H1 (cell line): Measurements from ENCODE around the gene MORN5. TPM values are rescaled to one million over a fixed set of nuclear protein-coding genes. Genes with fewer than 3 reads are reported as not detected.

Experiments used
- CTCF ChIA-PET: fragments of 300-600 bp; sonication (Branson Sonifier 250); formaldehyde crosslinking; loops from one replicate; lab custom pipeline; 2021; ENCODE audit not compliant: partially characterized antibody; lab: Charles Lee
- POLR2A ChIA-PET: fragments of 300-600 bp; sonication (Branson Sonifier 250); formaldehyde crosslinking; loops from one replicate; lab custom pipeline; 2021; ENCODE audit warnings: inconsistent platforms; ENCODE audit not compliant: partially characterized antibody; lab: Charles Lee
- DNase-seq, 2 experiments: peaks; one replicate each; pipeline versions ENCODE4 v3.0.0 to v3.0.0-alpha.2; 2010 to 2022; ENCODE audit warnings: low spot score in 2 of 2, low read depth in 1 of 2, mixed read lengths in 1 of 2
- FAIRE-seq: peaks from 2 replicates; lab custom pipeline; 2011; peaks lifted over from hg19 to GRCh38; lab: Jason Lieb, UNC
- H2AFZ ChIP-seq: 2 replicates; pipeline ENCODE4 v1.8.1; 2012; ENCODE audit warnings: low read length, inconsistent platforms
- H2AK5ac ChIP-seq: 2 replicates; pipeline ENCODE4 v1.6.1; 2013; ENCODE audit warnings: low read depth, low read length
- H2BK120ac ChIP-seq: replicated peaks from 2 replicates; pipeline ENCODE3; 2013; ENCODE audit warnings: low read depth, low read length, inconsistent platforms
- H2BK12ac ChIP-seq: 2 replicates; pipeline ENCODE4 v1.6.1; 2013; ENCODE audit warnings: low read depth, low read length
- H2BK15ac ChIP-seq: 2 replicates; pipeline ENCODE4 v1.6.1; 2013; ENCODE audit warnings: low read length
- H2BK20ac ChIP-seq: 2 replicates; pipeline ENCODE4 v1.6.1; 2013; ENCODE audit warnings: low read length
- H2BK5ac ChIP-seq: 2 replicates; pipeline ENCODE4 v1.6.1; 2013; ENCODE audit warnings: low read depth, low read length
- H3K14ac ChIP-seq: 2 replicates; pipeline ENCODE4 v1.6.1; 2013; ENCODE audit warnings: inconsistent platforms; ENCODE audit not compliant: insufficient read length
- H3K18ac ChIP-seq: 2 replicates; pipeline ENCODE4 v1.6.1; 2013; ENCODE audit warnings: low read length; ENCODE audit errors: extremely low read depth
- H3K23ac ChIP-seq: 2 replicates; pipeline ENCODE4 v1.6.1; 2013; ENCODE audit warnings: inconsistent platforms; ENCODE audit not compliant: insufficient read length
- H3K23me2 ChIP-seq: 2 replicates; pipeline ENCODE4 v1.6.1; 2013; ENCODE audit warnings: low read depth, low read length
- H3K27ac ChIP-seq: 2 replicates; pipeline ENCODE4 v1.6.1; 2011; ENCODE audit warnings: low read depth, low read length, inconsistent platforms
- H3K27me3 ChIP-seq, 4 experiments: replicated peaks in 1 of 4; 1 replicate in 1 of 4; 2 replicates in 3 of 4; pipeline versions ENCODE4 v1.6.1 to v1.8.1; 2011 to 2013; ENCODE audit warnings: low read length in 3 of 4, mild to moderate bottlenecking in 3 of 4, inconsistent platforms in 2 of 4, mixed read lengths in 2 of 4, moderate library complexity in 1 of 4; ENCODE audit not compliant: control insufficient read depth in 3 of 4, insufficient read depth in 3 of 4; ENCODE audit errors: extremely low read depth in 1 of 4
- H3K36me3 ChIP-seq, 4 experiments: 2 replicates each; pipeline versions ENCODE4 v1.6.1 to v1.8.1; 2011 to 2013; ENCODE audit warnings: mild to moderate bottlenecking in 4 of 4, low read length in 3 of 4, moderate library complexity in 2 of 4, control low read depth in 1 of 4, inconsistent platforms in 1 of 4; ENCODE audit not compliant: insufficient read depth in 4 of 4, control insufficient read depth in 2 of 4
- H3K4ac ChIP-seq: replicated peaks from 2 replicates; pipeline ENCODE3; 2013; ENCODE audit warnings: low read length, low read depth, mixed read lengths, inconsistent platforms; ENCODE audit not compliant: insufficient read length
- H3K4me1 ChIP-seq, 4 experiments: replicated peaks in 1 of 4; 1 replicate in 1 of 4; 2 replicates in 3 of 4; pipeline versions ENCODE4 v1.6.1 to v1.8.1; 2011 to 2013; ENCODE audit warnings: low read length in 3 of 4, inconsistent platforms in 2 of 4, mixed read lengths in 1 of 4; ENCODE audit not compliant: insufficient read depth in 4 of 4, control insufficient read depth in 3 of 4
- H3K4me2 ChIP-seq, 2 experiments: 2 replicates each; pipeline versions ENCODE4 v1.6.1 to v1.8.1; 2011 to 2013; ENCODE audit warnings: low read depth in 2 of 2, low read length in 2 of 2, control low read depth in 1 of 2, inconsistent platforms in 1 of 2, mild to moderate bottlenecking in 1 of 2; ENCODE audit not compliant: insufficient read depth in 1 of 2
- H3K4me3 ChIP-seq, 4 experiments: fragments of 200-600, 300-600 bp in 1 of 4; sonication (generic), shearing (Covaris generic), sonication (Bioruptor Twin) in 1 of 4; 2 replicates each; pipeline versions ENCODE4 v1.5.1 to v1.8.1; 2011 to 2016; ENCODE audit warnings: low read length in 4 of 4, low read depth in 3 of 4, control low read depth in 2 of 4, inconsistent platforms in 2 of 4, mild to moderate bottlenecking in 2 of 4, mixed read lengths in 1 of 4, moderate library complexity in 1 of 4; ENCODE audit not compliant: insufficient read depth in 2 of 4; ENCODE audit errors: extremely low read depth in 1 of 4
- H3K56ac ChIP-seq: replicated peaks from 2 replicates; pipeline ENCODE3; 2013; ENCODE audit warnings: low read depth, mild to moderate bottlenecking, mixed read lengths, low read length, inconsistent platforms; ENCODE audit not compliant: insufficient read length
- H3K79me1 ChIP-seq: 2 replicates; pipeline ENCODE4 v1.6.1; 2013; ENCODE audit warnings: low read depth, low read length, control low read depth
- H3K79me2 ChIP-seq, 2 experiments: 2 replicates each; pipeline versions ENCODE4 v1.6.1 to v1.8.1; 2012 to 2013; ENCODE audit warnings: low read length in 2 of 2, mild to moderate bottlenecking in 2 of 2, inconsistent platforms in 1 of 2; ENCODE audit not compliant: insufficient read depth in 2 of 2, control insufficient read depth in 1 of 2
- H3K9ac ChIP-seq, 4 experiments: replicated peaks in 1 of 4; 1 replicate in 1 of 4; 2 replicates in 3 of 4; pipeline versions ENCODE4 v1.6.1 to v1.8.1; 2011 to 2013; ENCODE audit warnings: low read depth in 3 of 4, low read length in 3 of 4, control low read depth in 2 of 4, mild to moderate bottlenecking in 2 of 4, moderate library complexity in 2 of 4, inconsistent platforms in 1 of 4; ENCODE audit errors: extremely low read depth in 1 of 4
- H3K9me3 ChIP-seq, 2 experiments: 2 replicates each; pipeline versions ENCODE4 v1.6.1 to v1.8.1; 2012 to 2013; ENCODE audit warnings: mild to moderate bottlenecking in 2 of 2, moderate library complexity in 2 of 2, control low read depth in 1 of 2, inconsistent platforms in 1 of 2, low read depth in 1 of 2, low read length in 1 of 2, mixed read lengths in 1 of 2; ENCODE audit not compliant: insufficient read depth in 2 of 2
- H4K20me1 ChIP-seq, 2 experiments: replicated peaks in 1 of 2; 2 replicates each; pipeline versions ENCODE3 to v1.8.1; 2011 to 2013; ENCODE audit warnings: inconsistent platforms in 2 of 2, low read length in 2 of 2, mild to moderate bottlenecking in 1 of 2; ENCODE audit not compliant: insufficient read depth in 2 of 2, control insufficient read depth in 1 of 2
- H4K5ac ChIP-seq: 2 replicates; pipeline ENCODE4 v1.6.1; 2013; ENCODE audit warnings: low read length, low read depth, mixed read lengths, inconsistent platforms; ENCODE audit not compliant: insufficient read length
- H4K8ac ChIP-seq: 2 replicates; pipeline ENCODE4 v1.8.0; 2013; ENCODE audit warnings: mild to moderate bottlenecking, moderate library complexity, low read length, inconsistent platforms; ENCODE audit not compliant: insufficient read depth; ENCODE audit errors: extremely low read depth
- H4K91ac ChIP-seq: replicated peaks from 2 replicates; pipeline ENCODE3; 2013; ENCODE audit warnings: low read length, mixed read lengths, inconsistent platforms; ENCODE audit not compliant: insufficient read length
- BRCA1 ChIP-seq: IDR thresholded peaks from 2 replicates; pipeline ENCODE4 v1.6.1; 2012; ENCODE audit warnings: low read depth, low read length, improper control_type of control experiment
- CEBPB ChIP-seq: IDR thresholded peaks from 2 replicates; pipeline ENCODE4 v1.6.1; 2012; ENCODE audit warnings: low read depth, low read length
- KDM1A ChIP-seq: fragments of 200-600, 300-600 bp; sonication (generic); IDR thresholded peaks from 2 replicates; pipeline ENCODE4 v1.7.1; 2016; ENCODE audit warnings: mild to moderate bottlenecking, low read length, borderline replicate concordance
- PHF8 ChIP-seq: fragments of 200-600 bp; sonication (generic); conservative IDR thresholded peaks from 2 replicates; pipeline ENCODE4 v1.7.1; 2012; ENCODE audit warnings: low read depth, mild to moderate bottlenecking, inconsistent platforms, low read length, moderate library complexity
- RFX5 ChIP-seq: IDR thresholded peaks from 2 replicates; pipeline ENCODE4 v1.6.1; 2011; ENCODE audit warnings: low read depth, low read length, improper control_type of control experiment, borderline replicate concordance
- SIN3A ChIP-seq, 2 experiments: IDR thresholded peaks in 1 of 2; conservative IDR thresholded peaks in 1 of 2; 2 replicates each; pipeline ENCODE4 v1.6.1; 2011 to 2012; ENCODE audit warnings: low read length in 2 of 2, improper control_type of control experiment in 1 of 2, low read depth in 1 of 2, mild to moderate bottlenecking in 1 of 2
- TAF7 ChIP-seq: optimal IDR thresholded peaks from 2 replicates; pipeline ENCODE3; 2011; ENCODE audit warnings: low read depth, mild to moderate bottlenecking, inconsistent platforms, low read length, moderate library complexity, borderline replicate concordance
- YY1 ChIP-seq: IDR thresholded peaks from 2 replicates; pipeline ENCODE4 v1.6.1; 2011; ENCODE audit warnings: low read depth, mild to moderate bottlenecking, low read length
- ZNF274 ChIP-seq: IDR thresholded peaks from 2 replicates; pipeline ENCODE4 v1.7.0; 2012; ENCODE audit warnings: low read length, borderline replicate concordance; ENCODE audit errors: extremely low read depth
- WGBS, 2 experiments: shearing (Covaris generic) in 1 of 2; methylation state at CpG; one replicate each; pipeline versions ENCODE4 v1.1.6 to v1.1.7; 2013 to 2015; ENCODE audit warnings: low lambda C conversion rate in 2 of 2, mixed read lengths in 2 of 2, inconsistent platforms in 1 of 2, low coverage in 1 of 2, missing lambda C conversion rate in 1 of 2; ENCODE audit not compliant: insufficient replicate concordance in 2 of 2, insufficient coverage in 1 of 2, insufficient read length in 1 of 2; ENCODE audit errors: extremely low coverage in 1 of 2, missing lambda C conversion rate in 1 of 2; 5-methylcytosine and 5-hydroxymethylcytosine counted together
- polyA plus RNA-seq, 7 experiments: library from polyadenylated mRNA; depleted of rRNA in 3 of 7; stranded (reverse) in 5 of 7; unstranded in 2 of 7; fragments of >200 nt in 5 of 7; fragments of 200-250 nt in 2 of 7; gene quantifications; 1 replicate in 5 of 7; 2 replicates in 1 of 7; 4 replicates in 1 of 7; pipeline versions ENCODE4 v1.2.1 to v1.2.3, GENCODE V29; 2011 to 2013; ENCODE audit warnings: missing spikeins in 2 of 7, mixed read lengths in 2 of 7
- total RNA-seq: library from RNA; stranded (reverse); fragmentation: NEBNext Ultra II Directional; extraction: Animal tissue kit (Norgen Biotek cat#: 25700); gene quantifications from 2 replicates; pipeline ENCODE4 v1.2.1, GENCODE V29; 2021
- TF ChIP-seq, protein P1 (sequence below), 3 experiments: IDR thresholded peaks; 1 replicate in 2 of 3; 2 replicates in 1 of 3; pipeline versions ENCODE4 v1.5.1 to v1.6.1; 2011; ENCODE audit warnings: low read length in 3 of 3, mild to moderate bottlenecking in 3 of 3, inconsistent platforms in 2 of 3, low read depth in 1 of 3, moderate library complexity in 1 of 3; ENCODE audit not compliant: insufficient read depth in 1 of 3; ENCODE audit errors: control extremely low read depth in 1 of 3
- TF ChIP-seq, protein P2 (sequence below): IDR thresholded peaks from 2 replicates; pipeline ENCODE4 v1.6.1; 2011; ENCODE audit warnings: low read depth, mild to moderate bottlenecking, low read length; ENCODE audit not compliant: insufficient read depth

Gene MORN5
- total and polyA plus RNA-seq, 2 of the 8 experiments (the other 6 are each of a cell fraction or from before 2014, with no cell fraction given): not detected

GRCh38 chr9:122248448-122248865, 88.7 kb downstream of the MORN5 start:
- CTCF ChIA-PET: interaction anchor here (0.6 to 1.5 kb wide), 2 partner anchors 18 to 153 kb away, joined by 3 read pairs; no protein-coding TSS in a partner anchor
- H3K14ac ChIP-seq: no peak overlapping the region
- no peak overlapping the region for H3K23ac ChIP-seq
- no peak overlapping the region for H2AFZ ChIP-seq
- no peak overlapping the region for H4K8ac ChIP-seq
- POLR2A ChIA-PET: no interaction called here
- no peak overlapping the region for H3K4ac ChIP-seq
- peaks cover 2 to 47% (median 24%) of the 10 kb centered on the region in 4 experiments; a peak in 7 of 8 replicates for H3K36me3 ChIP-seq
- no peak overlapping the region for H3K9ac ChIP-seq
- 91% methylated on average over 5 of the region's 5 CpGs; no CpG with 5 or more reads in 1 of the 2 experiments for WGBS, 2 experiments
- H3K4me1 ChIP-seq: peaks cover 0 to 6% (median 1%) of the 10 kb centered on the region in 4 experiments; a peak in 4 of 7 replicates
- H3K4me3 ChIP-seq: no peak overlapping the region
- no peaks in the 10 kb centered on the region for H3K23me2 ChIP-seq
- H2BK120ac ChIP-seq: no peak overlapping the region
- no peak overlapping the region for H2BK12ac ChIP-seq
- no peak overlapping the region for H2BK15ac ChIP-seq
- H4K5ac ChIP-seq: no peak overlapping the region
- H4K20me1 ChIP-seq: peaks cover 0 to 8% of the 10 kb centered on the region in 2 experiments
- no peak for FAIRE-seq
- H3K4me2 ChIP-seq: no peak overlapping the region
- no peak overlapping the region for H3K18ac ChIP-seq
- no peak overlapping the region for H3K27ac ChIP-seq
- TF ChIP-seq SIN3A (conservative IDR thresholded peaks at IDR 0.05 in 1 of 2, IDR thresholded peaks at IDR 0.05 in 1 of 2; ENCODE audit: low read depth in 1 of 2, low read length in 2 of 2): no peak
- no peak for TF ChIP-seq CEBPB
- TF ChIP-seq KDM1A: no peak
- TF ChIP-seq, protein P1, sequence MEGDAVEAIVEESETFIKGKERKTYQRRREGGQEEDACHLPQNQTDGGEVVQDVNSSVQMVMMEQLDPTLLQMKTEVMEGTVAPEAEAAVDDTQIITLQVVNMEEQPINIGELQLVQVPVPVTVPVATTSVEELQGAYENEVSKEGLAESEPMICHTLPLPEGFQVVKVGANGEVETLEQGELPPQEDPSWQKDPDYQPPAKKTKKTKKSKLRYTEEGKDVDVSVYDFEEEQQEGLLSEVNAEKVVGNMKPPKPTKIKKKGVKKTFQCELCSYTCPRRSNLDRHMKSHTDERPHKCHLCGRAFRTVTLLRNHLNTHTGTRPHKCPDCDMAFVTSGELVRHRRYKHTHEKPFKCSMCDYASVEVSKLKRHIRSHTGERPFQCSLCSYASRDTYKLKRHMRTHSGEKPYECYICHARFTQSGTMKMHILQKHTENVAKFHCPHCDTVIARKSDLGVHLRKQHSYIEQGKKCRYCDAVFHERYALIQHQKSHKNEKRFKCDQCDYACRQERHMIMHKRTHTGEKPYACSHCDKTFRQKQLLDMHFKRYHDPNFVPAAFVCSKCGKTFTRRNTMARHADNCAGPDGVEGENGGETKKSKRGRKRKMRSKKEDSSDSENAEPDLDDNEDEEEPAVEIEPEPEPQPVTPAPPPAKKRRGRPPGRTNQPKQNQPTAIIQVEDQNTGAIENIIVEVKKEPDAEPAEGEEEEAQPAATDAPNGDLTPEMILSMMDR (IDR thresholded peaks at IDR 0.05; ENCODE audit: control extremely low read depth in 1 of 3, insufficient read depth in 1 of 3, low read depth in 1 of 3, low read length in 3 of 3): no peak
- no peak for TF ChIP-seq TAF7
- TF ChIP-seq RFX5: no peak
- TF ChIP-seq ZNF274: no peak
- TF ChIP-seq BRCA1: no peak
- TF ChIP-seq YY1: no peak
- TF ChIP-seq PHF8: no peak
- TF ChIP-seq, protein P2, sequence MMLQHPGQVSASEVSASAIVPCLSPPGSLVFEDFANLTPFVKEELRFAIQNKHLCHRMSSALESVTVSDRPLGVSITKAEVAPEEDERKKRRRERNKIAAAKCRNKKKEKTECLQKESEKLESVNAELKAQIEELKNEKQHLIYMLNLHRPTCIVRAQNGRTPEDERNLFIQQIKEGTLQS: no peak
- H2BK5ac ChIP-seq: no peak overlapping the region
- DNase-seq: no peak
- no peak overlapping the region for H3K56ac ChIP-seq
- H2AK5ac ChIP-seq: no peak overlapping the region
- no peaks in the 10 kb centered on the region for H3K9me3 ChIP-seq
- H3K27me3 ChIP-seq: no peaks in the 10 kb centered on the region
- no peak overlapping the region for H2BK20ac ChIP-seq
- no peak overlapping the region for H4K91ac ChIP-seq
- no peaks in the 10 kb centered on the region for H3K79me1 ChIP-seq
- H3K79me2 ChIP-seq: no peaks in the 10 kb centered on the region; a peak in 1 of 4 replicates
